ENCODE measurements around the gene BLTP3A. TPM values are rescaled to one million over a fixed set of nuclear protein-coding genes. Genes with fewer than 3 reads are reported as not detected.

The BLTP3A gene
- total and polyA plus RNA-seq, 2 donors from 2014 or later, result 2.4 to 12.4 TPM

DNA sequence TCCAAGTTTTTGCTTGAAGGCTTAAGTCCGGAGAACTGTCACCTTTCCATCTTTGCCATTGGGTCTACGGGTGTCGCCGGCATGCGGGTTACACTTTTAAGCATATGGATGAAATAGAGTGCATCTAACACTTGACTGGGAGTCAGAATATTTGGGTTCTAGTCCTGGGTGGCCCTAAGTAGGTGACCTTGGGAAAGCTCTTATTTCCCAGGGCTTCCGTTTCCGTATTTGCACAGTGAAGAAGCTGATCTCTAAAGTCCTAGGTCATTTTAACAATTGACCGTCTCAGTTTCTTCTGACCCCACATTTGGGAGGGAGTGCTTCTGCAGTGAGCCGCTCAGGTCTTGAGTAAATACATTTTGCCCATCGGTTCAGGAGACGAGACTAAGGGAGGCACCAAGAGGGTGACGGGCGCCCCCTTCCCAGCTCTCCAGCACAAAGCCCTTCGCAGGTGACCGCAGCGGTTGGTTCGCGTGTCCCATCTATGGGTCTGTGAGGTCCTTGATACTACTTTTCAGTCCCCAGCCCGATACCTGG is 651 bp upstream of the BLTP3A start:
- intact Hi-C loops (cut with DNase I), result no loop called here
- no peaks in the 10 kb centered on the region for H3K36me3 ChIP-seq (ENCODE audit: control insufficient read depth in 2 of 3, insufficient read depth in 3 of 3, low read length in 3 of 3)

DNA sequence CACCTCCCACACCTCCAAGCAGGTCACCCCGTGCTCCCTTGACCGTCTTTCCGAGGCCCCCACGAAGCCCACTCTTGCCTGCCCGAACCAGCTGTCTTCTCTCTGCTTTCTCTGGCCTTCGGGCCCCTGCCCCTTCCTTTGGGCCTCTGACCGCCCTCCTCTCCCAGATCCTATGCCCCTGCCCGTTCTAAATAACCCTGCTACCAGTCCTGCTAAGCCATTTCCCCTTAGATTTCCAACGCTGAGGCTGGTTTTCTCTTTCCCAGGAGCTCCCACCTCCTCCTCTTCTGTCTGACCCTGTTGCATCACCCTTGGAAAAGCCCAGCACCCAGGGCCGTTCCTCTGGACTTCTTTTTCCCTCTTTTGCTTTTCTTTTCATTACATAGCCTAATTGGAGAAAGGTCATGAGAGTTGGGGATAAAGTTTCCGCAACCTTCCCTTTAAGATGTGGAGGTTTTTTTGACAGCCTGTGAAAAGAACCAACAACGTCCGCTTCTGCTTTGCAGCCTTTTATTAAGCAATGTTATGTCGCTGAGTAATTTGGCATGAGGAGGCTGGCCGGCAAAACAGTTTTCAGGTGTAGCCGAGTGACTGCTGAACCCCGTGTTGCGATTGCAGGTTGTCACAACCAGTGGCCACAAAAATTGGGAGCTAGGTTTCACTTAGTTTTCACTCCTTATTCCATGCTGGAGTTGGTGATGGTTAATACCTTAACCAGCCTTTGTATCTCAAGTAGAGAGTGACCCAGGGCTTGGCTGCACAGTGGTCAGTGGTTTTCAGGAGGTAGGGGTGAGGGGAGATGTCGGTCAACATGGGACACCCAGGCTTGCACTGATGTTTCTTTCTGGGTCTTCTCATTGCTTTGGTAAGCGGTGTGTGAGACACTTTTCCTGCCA is 970 bp downstream of the BLTP3A start:
- H3K4me1 ChIP-seq (ENCODE audit: control insufficient read depth in 2 of 3, insufficient read depth in 2 of 3, low read depth in 1 of 3, low read length in 3 of 3), result peaks cover 0 to 2% (median 0%) of the 10 kb centered on the region in 3 donors
- no peaks in the 10 kb centered on the region for H3K9me3 ChIP-seq (ENCODE audit: control insufficient read depth in 2 of 3, insufficient read depth in 1 of 3, low read length in 3 of 3)
- H3K27me3 ChIP-seq (ENCODE audit: control insufficient read depth, insufficient read depth, low read length), result no peaks in the 10 kb centered on the region
- H3K27ac ChIP-seq (ENCODE audit: low read depth in 2 of 2, low read length in 2 of 2), result peak overlapping the region; percentile 78 to 86
- H3K36me3 ChIP-seq (ENCODE audit: control insufficient read depth in 2 of 3, insufficient read depth in 3 of 3, low read length in 3 of 3), result no peaks in the 10 kb centered on the region
- TF ChIP-seq, protein P1, sequence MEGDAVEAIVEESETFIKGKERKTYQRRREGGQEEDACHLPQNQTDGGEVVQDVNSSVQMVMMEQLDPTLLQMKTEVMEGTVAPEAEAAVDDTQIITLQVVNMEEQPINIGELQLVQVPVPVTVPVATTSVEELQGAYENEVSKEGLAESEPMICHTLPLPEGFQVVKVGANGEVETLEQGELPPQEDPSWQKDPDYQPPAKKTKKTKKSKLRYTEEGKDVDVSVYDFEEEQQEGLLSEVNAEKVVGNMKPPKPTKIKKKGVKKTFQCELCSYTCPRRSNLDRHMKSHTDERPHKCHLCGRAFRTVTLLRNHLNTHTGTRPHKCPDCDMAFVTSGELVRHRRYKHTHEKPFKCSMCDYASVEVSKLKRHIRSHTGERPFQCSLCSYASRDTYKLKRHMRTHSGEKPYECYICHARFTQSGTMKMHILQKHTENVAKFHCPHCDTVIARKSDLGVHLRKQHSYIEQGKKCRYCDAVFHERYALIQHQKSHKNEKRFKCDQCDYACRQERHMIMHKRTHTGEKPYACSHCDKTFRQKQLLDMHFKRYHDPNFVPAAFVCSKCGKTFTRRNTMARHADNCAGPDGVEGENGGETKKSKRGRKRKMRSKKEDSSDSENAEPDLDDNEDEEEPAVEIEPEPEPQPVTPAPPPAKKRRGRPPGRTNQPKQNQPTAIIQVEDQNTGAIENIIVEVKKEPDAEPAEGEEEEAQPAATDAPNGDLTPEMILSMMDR (IDR thresholded peaks at IDR 0.05; ENCODE audit: borderline replicate concordance, extremely low read depth, insufficient read depth), result no peak
- H3K9ac ChIP-seq (ENCODE audit: low read length in 3 of 3), result peak overlapping the region; percentile 50 to 67 (median 60)
- DNase-seq, result peak in 4 of 5 donors; percentile 50 to 75 (median 60)
- peak overlapping the region; percentile 40 to 99 (median 78) for H3K4me3 ChIP-seq (ENCODE audit: low read length in 3 of 3)
- FAIRE-seq, result no peak
- intact Hi-C loops (cut with DNase I), result no loop called here

More for the DNA sequence above, 651 bp upstream of the BLTP3A start:
- H3K4me1 ChIP-seq (ENCODE audit: control insufficient read depth in 2 of 3, insufficient read depth in 2 of 3, low read depth in 1 of 3, low read length in 3 of 3), result peaks cover 0 to 2% (median 0%) of the 10 kb centered on the region in 3 donors
- no peak for FAIRE-seq
- no peaks in the 10 kb centered on the region for H3K27me3 ChIP-seq (ENCODE audit: control insufficient read depth, insufficient read depth, low read length)
- H3K4me3 ChIP-seq (ENCODE audit: low read length in 3 of 3), result peak overlapping the region; percentile 75 to 99 (median 90)
- H3K9me3 ChIP-seq (ENCODE audit: control insufficient read depth in 2 of 3, insufficient read depth in 1 of 3, low read length in 3 of 3), result no peaks in the 10 kb centered on the region
- H3K9ac ChIP-seq (ENCODE audit: low read length in 3 of 3), result peak overlapping the region; percentile 69 to 97 (median 95)
- H3K27ac ChIP-seq (ENCODE audit: low read depth in 2 of 2, low read length in 2 of 2), result peak overlapping the region; percentile 74 to 78
- TF ChIP-seq, protein P1 (IDR thresholded peaks at IDR 0.05; ENCODE audit: borderline replicate concordance, extremely low read depth, insufficient read depth), result peak; percentile 13
- peak in 4 of 5 donors; percentile 71 to 79 (median 76) for DNase-seq

DNA sequence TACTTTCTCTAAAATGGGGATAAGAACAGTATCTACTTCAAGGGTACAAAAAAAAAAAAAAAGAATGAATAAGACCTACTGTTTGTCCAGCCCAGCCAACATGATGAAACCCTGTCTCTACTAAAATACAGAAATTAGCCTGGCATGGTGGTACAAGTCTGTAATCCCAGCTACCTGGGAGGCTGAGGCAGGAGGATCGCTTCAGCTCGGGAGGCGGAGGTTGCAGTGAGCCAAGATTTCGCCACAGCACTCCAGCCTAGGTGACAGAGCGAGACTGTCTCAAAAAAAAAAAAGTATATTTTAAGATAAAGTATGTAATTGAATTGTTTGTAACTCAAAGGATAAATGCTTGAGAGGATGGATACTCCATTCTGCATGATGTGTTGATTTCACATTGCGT is 2.0 kb downstream of the BLTP3A start:
- H3K9ac ChIP-seq (ENCODE audit: low read length in 3 of 3), result peak overlapping the region in 1 of 3 donors; percentile 60
- no peak overlapping the region for H3K27ac ChIP-seq (ENCODE audit: low read depth in 2 of 2, low read length in 2 of 2)
- intact Hi-C loops (cut with DNase I), result no loop called here
- H3K9me3 ChIP-seq (ENCODE audit: control insufficient read depth in 2 of 3, insufficient read depth in 1 of 3, low read length in 3 of 3), result no peaks in the 10 kb centered on the region
- TF ChIP-seq, protein P1 (IDR thresholded peaks at IDR 0.05; ENCODE audit: borderline replicate concordance, extremely low read depth, insufficient read depth), result no peak
- H3K4me1 ChIP-seq (ENCODE audit: control insufficient read depth in 2 of 3, insufficient read depth in 2 of 3, low read depth in 1 of 3, low read length in 3 of 3), result peaks cover 0 to 2% (median 0%) of the 10 kb centered on the region in 3 donors
- no peaks in the 10 kb centered on the region for H3K27me3 ChIP-seq (ENCODE audit: control insufficient read depth, insufficient read depth, low read length)
- no peak overlapping the region for H3K4me3 ChIP-seq (ENCODE audit: low read length in 3 of 3)
- FAIRE-seq (no peak), DNase-seq (no peak)
- H3K36me3 ChIP-seq (ENCODE audit: control insufficient read depth in 2 of 3, insufficient read depth in 3 of 3, low read length in 3 of 3), result no peaks in the 10 kb centered on the region

Measured in kidney (tissue), 14 donors.